Heart right ventricle (tissue), 16 donors: ENCODE results near the gene ARHGAP22. TPM values are rescaled to one million over a fixed set of nuclear protein-coding genes. Genes with fewer than 3 reads are reported as not detected.

ENCODE experiments used
- ATAC-seq, 8 donors: fragments of 200-7000 bp; cut with Tn5 transposase; one replicate each; pipeline ENCODE4 v1.9.1; 2020; ENCODE audit warnings: mild to moderate bottlenecking in 8 of 8, moderate library complexity in 8 of 8, moderate number of reproducible peaks in 1 of 8
- DNase-seq, 2 donors: peaks; one replicate each; pipeline ENCODE4 v3.0.0-alpha.2; 2020
- H3K27ac ChIP-seq, 10 donors: fragments of 200-600 bp; sonication (generic) in 2 of 10; one replicate each; pipeline versions ENCODE4 v1.5.0 to v1.8.0; 2020 to 2022; ENCODE audit warnings: mild to moderate bottlenecking in 3 of 10
- H3K27me3 ChIP-seq, 7 donors: fragments of 200-600 bp; one replicate each; pipeline ENCODE4 v1.8.0; 2021 to 2022; ENCODE audit warnings: mild to moderate bottlenecking in 2 of 7
- H3K36me3 ChIP-seq, 9 donors: fragments of 200-600 bp; sonication (generic) in 1 of 9; one replicate each; pipeline versions ENCODE4 v1.5.0 to v1.8.0; 2020 to 2022; ENCODE audit warnings: mild to moderate bottlenecking in 2 of 9
- H3K4me1 ChIP-seq, 9 donors: fragments of 200-600 bp; sonication (generic) in 1 of 9; one replicate each; pipeline versions ENCODE4 v1.5.0 to v1.8.0; 2020 to 2022; ENCODE audit warnings: mild to moderate bottlenecking in 4 of 9
- H3K4me3 ChIP-seq, 10 donors: fragments of 200-600 bp; sonication (generic) in 2 of 10; one replicate each; pipeline versions ENCODE4 v1.5.0 to v1.8.0; 2020 to 2022; ENCODE audit warnings: mild to moderate bottlenecking in 7 of 10, moderate library complexity in 2 of 10
- H3K9me3 ChIP-seq, 11 donors: fragments of 200-600 bp in 10 of 11; sonication (generic) in 2 of 11; one replicate each; pipeline versions ENCODE4 v1.5.0 to v1.8.0; 2013 to 2022; ENCODE audit warnings: mild to moderate bottlenecking in 2 of 11, control low read depth in 1 of 11, moderate library complexity in 1 of 11
- WGBS, 2 donors: extraction: QIAGEN DNeasy Blood & Tissue Kit; methylation state at CpG; one replicate each; pipeline ENCODE4 v1.1.7; 2013; ENCODE audit warnings: inconsistent platforms in 1 of 2; 5-methylcytosine and 5-hydroxymethylcytosine counted together
- intact Hi-C, 10 donors: fragments of 100-400 bp; cut with DNase I; formaldehyde crosslinking; loops; one replicate each; pipeline versions ENCODE4 v1.11.1 to v1.14.2; 2022
- polyA plus RNA-seq, 2 donors: library from polyadenylated mRNA; stranded (reverse); fragments of 200-250 nt; gene quantifications; one replicate each; pipeline ENCODE4 v1.2.3, GENCODE V29; 2013
- total RNA-seq, 10 donors: library from RNA; stranded (reverse); fragmentation: NEBNext Ultra II Directional in 3 of 10; extraction: Animal tissue kit (Norgen Biotek cat#: 25700) in 3 of 10; gene quantifications; one replicate each; pipeline versions ENCODE4 v1.2.1 to v1.2.4, GENCODE V29; 2021 to 2023
- TF ChIP-seq, protein P1 (sequence below), 9 donors: fragments of 200-600 bp; sonication (generic) in 2 of 9; IDR thresholded peaks; one replicate each; pipeline versions ENCODE4 v1.5.0 to v1.8.0; 2021 to 2022; ENCODE audit warnings: antibody characterized with exemption in 9 of 9, mild to moderate bottlenecking in 5 of 9, moderate library complexity in 1 of 9
- donor health status: Arrhythmogenic right ventricular cardiomyopathy.
- donor health status: ischemic (EF 13 %, LVEDD 7.1; RV severe dilation, severe dysfunction).
- donor health status: healthy with polysubstance abuse.
- donor health status: DM: no; HTN: yes; CAD: no.
- donor health status: DM: no; HTN: no; CAD: no.
- donor health status: ischemic (EF 25% LVEDD 6.9; RV normal size, moderate dysfunction).
- donor health status: ischemic (EF 25% LVEDD 5.7; RV mildly dilated, moderate dysfunction).
- donor health status: healthy.
- donor health status: DM: yes; HTN: yes; CAD: no.
- donor health status: Ischemic cardiomyopathy.
- donor health status: ischemic (EF 35%, LVEDD 5.7; RV mildly dilated, moderate dysfunction).
- donor health status: nonischemic (EF 11% LVEDD 7.7; RV severe dilation, severe dysfunction).
- donor health status: DM: yes; HTN: yes; CAD: no.
- donor health status: PGD.
- donor health status: ischemic (EF 29% LVEDD 5.4; RV normal size, mild dysfunction).
- donor health status: nonischemic (EF 23%, LVEDD 6.1; RV moderate dilation, normal function).

The ARHGAP22 gene
- total and polyA plus RNA-seq, 12 donors: 1.5 to 9.3 (median 2.8) TPM

GRCh38 chr10:48476279-48476982 lies 128.4 kb downstream of the ARHGAP22 start:
- H3K36me3 ChIP-seq: peaks cover 0 to 2% (median 0%) of the 10 kb centered on the region in 9 donors
- peaks cover 0 to 12% (median 0%) of the 10 kb centered on the region in 9 donors for H3K4me1 ChIP-seq
- 54 to 60% methylated on average over 9 of the region's 9 CpGs for WGBS, 2 donors
- TF ChIP-seq, protein P1, sequence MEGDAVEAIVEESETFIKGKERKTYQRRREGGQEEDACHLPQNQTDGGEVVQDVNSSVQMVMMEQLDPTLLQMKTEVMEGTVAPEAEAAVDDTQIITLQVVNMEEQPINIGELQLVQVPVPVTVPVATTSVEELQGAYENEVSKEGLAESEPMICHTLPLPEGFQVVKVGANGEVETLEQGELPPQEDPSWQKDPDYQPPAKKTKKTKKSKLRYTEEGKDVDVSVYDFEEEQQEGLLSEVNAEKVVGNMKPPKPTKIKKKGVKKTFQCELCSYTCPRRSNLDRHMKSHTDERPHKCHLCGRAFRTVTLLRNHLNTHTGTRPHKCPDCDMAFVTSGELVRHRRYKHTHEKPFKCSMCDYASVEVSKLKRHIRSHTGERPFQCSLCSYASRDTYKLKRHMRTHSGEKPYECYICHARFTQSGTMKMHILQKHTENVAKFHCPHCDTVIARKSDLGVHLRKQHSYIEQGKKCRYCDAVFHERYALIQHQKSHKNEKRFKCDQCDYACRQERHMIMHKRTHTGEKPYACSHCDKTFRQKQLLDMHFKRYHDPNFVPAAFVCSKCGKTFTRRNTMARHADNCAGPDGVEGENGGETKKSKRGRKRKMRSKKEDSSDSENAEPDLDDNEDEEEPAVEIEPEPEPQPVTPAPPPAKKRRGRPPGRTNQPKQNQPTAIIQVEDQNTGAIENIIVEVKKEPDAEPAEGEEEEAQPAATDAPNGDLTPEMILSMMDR (IDR thresholded peaks at IDR 0.05): no peak
- H3K9me3 ChIP-seq: peaks cover 0 to 7% (median 0%) of the 10 kb centered on the region in 11 donors
- intact Hi-C loops: loop anchor here in 1 of 10 donors (5.0 kb wide), 1 partner anchor 99 kb away; no protein-coding TSS in a partner anchor
- no peak overlapping the region for H3K4me3 ChIP-seq
- no peak overlapping the region for H3K27ac ChIP-seq
- H3K27me3 ChIP-seq: no peaks in the 10 kb centered on the region
- no peak for ATAC-seq
- DNase-seq: no peak

DNA sequence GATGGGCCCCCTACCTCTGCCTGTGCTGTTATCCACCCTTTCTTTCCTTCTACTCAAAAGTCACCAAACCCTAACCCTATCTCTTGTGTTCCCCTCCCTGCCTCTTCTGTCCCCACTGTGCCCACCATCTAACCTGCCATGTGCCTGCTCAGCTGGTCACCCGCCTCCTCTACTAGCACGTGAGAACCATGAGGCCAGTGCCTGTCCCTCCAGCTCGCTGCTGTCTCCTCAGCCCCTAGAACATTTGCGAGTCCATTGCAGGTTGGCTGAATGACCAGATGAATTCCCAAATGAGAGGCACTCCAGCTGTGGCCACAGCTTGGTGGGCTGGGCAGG lies 129.0 kb downstream of the ARHGAP22 start:
- peaks cover 0 to 14% (median 0%) of the 10 kb centered on the region in 9 donors for H3K4me1 ChIP-seq
- ATAC-seq: no peak
- no peak for DNase-seq
- H3K27me3 ChIP-seq: no peaks in the 10 kb centered on the region
- intact Hi-C loops: loop anchor here in 1 of 10 donors (5.0 kb wide), 1 partner anchor 99 kb away; no protein-coding TSS in a partner anchor
- TF ChIP-seq, protein P1 (IDR thresholded peaks at IDR 0.05): no peak
- peaks cover 0 to 2% (median 0%) of the 10 kb centered on the region in 9 donors for H3K36me3 ChIP-seq
- no peak overlapping the region for H3K27ac ChIP-seq
- WGBS, 2 donors: 80% methylated on average over 4 of the region's 4 CpGs
- H3K9me3 ChIP-seq: peaks cover 0 to 7% (median 0%) of the 10 kb centered on the region in 11 donors
- no peak overlapping the region for H3K4me3 ChIP-seq

DNA sequence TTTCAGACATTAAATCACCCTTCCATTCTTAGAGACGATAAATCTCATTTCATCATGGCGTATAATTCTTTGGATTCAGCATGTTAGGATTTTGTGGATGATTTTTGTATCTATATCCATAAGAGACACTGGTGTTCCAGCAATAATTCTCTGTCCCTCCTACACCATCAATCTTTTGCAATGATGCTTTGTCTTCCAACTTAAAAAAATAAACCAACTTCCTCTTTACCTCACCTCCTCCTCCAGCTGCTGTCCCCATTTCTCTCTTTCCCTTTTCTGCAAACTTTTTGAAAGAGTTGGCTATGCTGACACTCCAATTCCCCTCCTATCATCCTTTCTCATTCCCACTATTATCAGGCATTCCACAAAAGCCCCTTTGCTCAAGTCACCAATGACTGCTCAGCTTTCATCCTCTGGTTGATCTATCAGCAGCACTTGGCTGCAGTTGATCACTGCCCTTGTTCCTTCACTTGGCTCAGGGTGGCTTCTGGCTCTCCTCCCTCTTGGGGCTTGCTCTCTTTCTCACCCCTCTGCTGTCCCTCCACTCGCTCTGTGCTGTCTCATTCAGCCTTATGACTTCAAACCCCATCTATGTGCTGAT lies 130.0 kb downstream of the ARHGAP22 start:
- Histone ChIP-seq H3K9me3 (peaks cover 0 to 7% (median 0%) of the 10 kb centered on the region in 11 donors), H3K4me3 (no peak overlapping the region), H3K27me3 (no peaks in the 10 kb centered on the region), H3K4me1 (peaks cover 0 to 22% (median 8%) of the 10 kb centered on the region in 9 donors), H3K27ac (no peak overlapping the region), H3K36me3 (peaks cover 0 to 2% (median 0%) of the 10 kb centered on the region in 9 donors)
- WGBS, 2 donors: 93 to 95% methylated on average over 3 of the region's 3 CpGs
- TF ChIP-seq, protein P1 (IDR thresholded peaks at IDR 0.05): no peak
- no peak for ATAC-seq
- intact Hi-C loops: loop anchor here in 1 of 10 donors (5.0 kb wide), 1 partner anchor 98 kb away; no protein-coding TSS in a partner anchor
- DNase-seq: no peak

- no peak for ATAC-seq
- H3K27me3 ChIP-seq: no peaks in the 10 kb centered on the region
- H3K4me1 ChIP-seq: peaks cover 0 to 26% (median 9%) of the 10 kb centered on the region in 9 donors
- no peak overlapping the region for H3K4me3 ChIP-seq
- DNase-seq: no peak
- no peaks in the 10 kb centered on the region for H3K36me3 ChIP-seq
- peaks cover 0 to 7% (median 0%) of the 10 kb centered on the region in 11 donors for H3K9me3 ChIP-seq
- 94 to 96% methylated on average over 5 of the region's 5 CpGs for WGBS, 2 donors
- intact Hi-C loops: no loop called here
- TF ChIP-seq, protein P1 (IDR thresholded peaks at IDR 0.05): no peak
- no peak overlapping the region for H3K27ac ChIP-seq
Measured at GRCh38 chr10:48473704-48474103, 131.2 kb downstream of the ARHGAP22 start.
